ENCODE results near the gene PSME3IP1.
"Not testable (repeated sequence)": the region's sequence is repeated elsewhere in the genome, so short reads cannot be mapped to it uniquely, and the experiment has no call there.

The PSME3IP1 gene

DNA sequence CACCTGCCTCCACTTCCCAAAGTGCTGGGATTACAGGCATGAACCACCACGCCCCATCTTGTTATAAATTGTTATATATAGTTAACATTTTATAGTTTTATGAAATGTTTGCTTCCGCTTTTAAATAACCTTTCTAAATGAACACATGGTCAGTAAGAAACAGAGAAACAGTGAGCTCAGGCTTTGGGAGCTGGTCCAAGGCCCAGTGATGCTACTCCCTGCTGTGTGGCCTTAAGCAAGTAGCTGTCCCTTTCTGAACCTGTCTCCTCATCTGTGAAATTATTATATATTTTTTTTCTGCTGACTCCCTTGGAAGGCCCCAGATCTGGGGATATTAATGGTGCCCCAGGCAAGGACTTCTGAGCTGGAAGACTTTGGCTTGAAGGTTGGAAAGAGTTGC, 74.4 kb downstream of the PSME3IP1 start:
- TF ChIP-seq CTCF (conservative IDR thresholded peaks at IDR 0.05; ENCODE audit: low read depth, low read length): no peak
- peak; percentile 53 for DNase-seq (ENCODE audit: low read depth)
- H3K4me3 ChIP-seq (ENCODE audit: low read depth, low read length): no peak overlapping the region

DNA sequence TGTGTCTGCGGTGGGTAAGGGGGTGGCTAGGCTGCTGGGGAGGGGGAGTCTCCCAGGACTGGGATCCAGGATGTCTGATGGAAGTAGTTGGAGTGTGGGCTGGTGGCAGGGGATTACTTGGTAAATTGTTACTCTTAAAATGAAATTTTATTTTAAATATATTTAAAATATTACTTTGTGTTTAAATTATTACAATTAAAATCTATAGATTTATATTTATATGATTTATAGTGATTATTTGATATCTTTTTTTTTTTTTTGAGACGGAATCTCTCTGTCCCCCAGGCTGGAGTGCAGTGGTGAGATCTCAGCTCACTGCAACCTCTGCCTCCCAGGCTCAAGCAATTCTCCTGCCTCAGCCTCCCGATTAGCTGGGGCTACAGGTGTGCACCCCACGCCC, 74.9 kb downstream of the PSME3IP1 start:
- TF ChIP-seq CTCF (conservative IDR thresholded peaks at IDR 0.05; ENCODE audit: low read depth, low read length): no peak
- DNase-seq (ENCODE audit: low read depth): no peak
- no peak overlapping the region for H3K4me3 ChIP-seq (ENCODE audit: low read depth, low read length)

GRCh38 chr16:57109259-57110105, 76.4 kb downstream of the PSME3IP1 start:
- not testable (repeated sequence) for H3K4me3 ChIP-seq (ENCODE audit: low read depth, low read length); DNase-seq (ENCODE audit: low read depth)

DNA sequence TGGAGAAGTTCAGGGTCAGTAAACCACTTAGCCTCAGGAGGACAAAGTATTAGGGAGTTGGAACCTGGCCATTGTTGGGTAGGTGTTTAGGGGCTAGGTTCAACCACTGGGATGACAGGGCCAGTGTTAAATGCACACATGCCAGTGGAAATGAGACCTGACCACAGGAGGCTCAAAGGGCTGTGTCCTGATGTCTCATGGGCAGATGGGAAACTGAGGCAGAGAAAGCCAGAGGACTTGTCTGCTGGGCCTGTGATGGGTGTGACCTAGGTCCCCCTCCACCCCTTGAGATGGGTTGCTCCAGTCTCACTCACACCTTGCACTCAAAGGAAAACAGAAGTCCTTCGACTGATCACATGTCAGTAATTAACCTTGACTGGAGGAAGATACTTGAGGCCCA, 77.4 kb downstream of the PSME3IP1 start:
- DNase-seq (ENCODE audit: low read depth): no peak
- TF ChIP-seq CTCF (conservative IDR thresholded peaks at IDR 0.05; ENCODE audit: low read depth, low read length): no peak
- no peak overlapping the region for H3K4me3 ChIP-seq (ENCODE audit: low read depth, low read length)

DNA sequence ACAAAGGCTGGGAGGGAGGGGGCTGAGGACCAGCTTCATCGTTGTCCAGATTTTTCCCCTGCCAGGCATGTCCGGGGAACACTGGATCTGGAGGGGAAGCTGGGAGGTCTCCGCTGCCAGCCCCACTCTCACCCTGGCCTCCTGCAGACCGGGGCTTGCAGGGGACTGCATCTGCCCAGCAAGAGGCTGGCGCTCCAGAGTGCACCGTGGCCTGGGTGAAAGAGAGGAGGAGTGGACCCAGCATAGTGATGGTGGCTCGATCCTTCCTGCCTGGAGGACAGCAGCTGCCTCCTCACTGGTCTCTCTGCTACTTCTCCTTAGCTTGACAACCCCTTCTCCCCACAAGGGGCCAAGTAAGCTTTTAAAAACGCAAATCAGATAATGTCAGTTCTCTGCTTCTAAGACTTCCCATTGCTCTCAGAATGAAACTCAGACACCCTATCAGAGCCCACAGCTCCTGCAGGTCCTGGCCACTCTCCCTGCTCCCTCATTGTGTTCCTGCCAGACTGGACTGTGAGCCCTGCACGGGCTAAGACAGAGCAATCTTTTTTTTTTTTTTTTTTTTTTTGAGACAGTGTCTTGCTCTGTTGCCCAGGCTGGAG, 78.4 kb downstream of the PSME3IP1 start:
- no peak for DNase-seq (ENCODE audit: low read depth)
- TF ChIP-seq CTCF (conservative IDR thresholded peaks at IDR 0.05; ENCODE audit: low read depth, low read length): no peak
- no peak overlapping the region for H3K4me3 ChIP-seq (ENCODE audit: low read depth, low read length)

DNA sequence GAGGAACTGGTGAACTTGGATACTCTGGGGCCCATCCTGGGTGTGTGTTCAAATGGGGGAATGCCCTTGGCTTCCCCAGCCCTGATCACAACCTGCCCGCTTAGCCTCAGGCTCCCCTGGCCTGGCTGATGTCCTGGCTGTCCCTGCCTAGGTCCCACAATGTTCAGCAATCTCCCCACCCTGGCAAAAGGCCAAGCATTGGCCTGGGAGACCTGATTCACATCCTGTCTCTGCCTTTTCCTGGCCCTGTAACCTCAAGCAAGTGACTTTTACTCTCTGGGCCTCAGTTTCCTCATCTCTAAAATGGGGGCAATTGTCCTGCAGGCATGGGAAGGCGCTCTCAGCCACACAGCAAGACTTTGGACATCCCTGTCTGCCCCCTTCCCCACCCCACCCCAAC, 79.1 kb downstream of the PSME3IP1 start:
- no peak for DNase-seq (ENCODE audit: low read depth)
- no peak for TF ChIP-seq CTCF (conservative IDR thresholded peaks at IDR 0.05; ENCODE audit: low read depth, low read length)
- no peak overlapping the region for H3K4me3 ChIP-seq (ENCODE audit: low read depth, low read length)

- no peak for DNase-seq (ENCODE audit: low read depth)
- no peak overlapping the region for H3K4me3 ChIP-seq (ENCODE audit: low read depth, low read length)
- no peak for TF ChIP-seq CTCF (conservative IDR thresholded peaks at IDR 0.05; ENCODE audit: low read depth, low read length)
Observed at GRCh38 chr16:57105184-57105583, 80.7 kb downstream of the PSME3IP1 start.

Data from choroid plexus epithelial cell (primary cell).